HepG2 (cell line): ENCODE data around the gene GALK2. TPM values are rescaled to one million over a fixed set of nuclear protein-coding genes. Genes with fewer than 3 reads are reported as not detected.

ENCODE experiments used
- ATAC-seq: fragments of 200-7000 bp; cut with Tn5 transposase; 3 replicates; pipeline ENCODE4 v1.9.1; 2020; ENCODE audit warnings: mild to moderate bottlenecking, moderate library complexity
- BruUV-seq: library from RNA; stranded (reverse); fragments of 400-500 nt; replicated peaks from 2 replicates; lab custom pipeline; 2021; lab: Mats Ljungman, UMichigan
- CTCF ChIA-PET: fragments of 300-600 bp; formaldehyde crosslinking; extraction: SDS; loops from one replicate; lab custom pipeline; 2021; ENCODE audit warnings: low total read pairs, inconsistent platforms, low intra/inter-chr PET ratio; lab: Yijun Ruan, JAX
- POLR2A ChIA-PET: fragments of 350-600 bp; sonication (Branson Sonifier 250); formaldehyde crosslinking; loops from one replicate; lab custom pipeline; 2020; ENCODE audit warnings: antibody characterized with exemption, inconsistent platforms; lab: Yijun Ruan, JAX
- DNase-seq: peaks from one replicate; pipeline ENCODE4 v3.0.0-alpha.2; 2015; ENCODE audit warnings: low spot score
- FAIRE-seq: peaks from 3 replicates; lab custom pipeline; 2011; peaks lifted over from hg19 to GRCh38; lab: Jason Lieb, UNC
- H2AFZ ChIP-seq: one replicate; pipeline ENCODE4 v1.6.1; 2011; ENCODE audit warnings: low read length, inconsistent platforms
- H3K27ac ChIP-seq: fragments of 300-600 bp; 3 replicates; pipeline ENCODE4 v1.8.0; 2011; ENCODE audit warnings: mixed run types, mild to moderate bottlenecking, mixed read lengths, low read length, inconsistent platforms; ENCODE audit not compliant: insufficient read depth; ENCODE audit errors: extremely low read length
- H3K27me3 ChIP-seq, 2 experiments: fragments of 200-600 bp in 1 of 2; 2 replicates in 1 of 2; 3 replicates in 1 of 2; pipeline versions ENCODE4 v1.6.0 to v1.8.0; 2011; ENCODE audit warnings: low read length in 2 of 2, mild to moderate bottlenecking in 2 of 2, moderate library complexity in 2 of 2, inconsistent platforms in 1 of 2; ENCODE audit not compliant: insufficient read depth in 2 of 2, control insufficient read depth in 1 of 2
- H3K36me3 ChIP-seq, 2 experiments: fragments of 200-600 bp in 1 of 2; replicated peaks in 1 of 2; 2 replicates in 1 of 2; 3 replicates in 1 of 2; pipeline versions ENCODE4 v1.5.1 to v1.8.0; 2011; ENCODE audit warnings: low read length in 2 of 2, inconsistent platforms in 1 of 2; ENCODE audit not compliant: insufficient read depth in 2 of 2, control insufficient read depth in 1 of 2
- H3K4me1 ChIP-seq: 2 replicates; pipeline ENCODE4 v1.5.1; 2012; ENCODE audit warnings: low read length, inconsistent platforms; ENCODE audit not compliant: insufficient read depth
- H3K4me2 ChIP-seq: 2 replicates; pipeline ENCODE4 v1.6.0; 2011; ENCODE audit warnings: low read depth, low read length, inconsistent platforms
- H3K4me3 ChIP-seq, 3 experiments: fragments of 200-600 bp in 1 of 3; sonication (generic), shearing (Covaris generic) in 1 of 3; replicated peaks in 1 of 3; 2 replicates each; pipeline ENCODE4 v1.5.1; 2011 to 2016; ENCODE audit warnings: low read length in 3 of 3, inconsistent platforms in 2 of 3, low read depth in 2 of 3, mild to moderate bottlenecking in 2 of 3, control low read depth in 1 of 3, mixed read lengths in 1 of 3; ENCODE audit not compliant: insufficient read depth in 1 of 3
- H3K79me2 ChIP-seq: one replicate; pipeline ENCODE4 v1.6.1; 2011; ENCODE audit warnings: low read length, inconsistent platforms; ENCODE audit not compliant: insufficient read depth
- H3K9ac ChIP-seq: 2 replicates; pipeline ENCODE4 v1.6.0; 2011; ENCODE audit warnings: mild to moderate bottlenecking, low read depth, low read length, inconsistent platforms; ENCODE audit not compliant: insufficient read depth
- H3K9me3 ChIP-seq: 2 replicates; pipeline ENCODE4 v1.5.1; 2012; ENCODE audit warnings: mild to moderate bottlenecking, low read length
- H4K20me1 ChIP-seq: 2 replicates; pipeline ENCODE4 v1.6.0; 2011; ENCODE audit warnings: inconsistent platforms, mild to moderate bottlenecking, low read length, moderate library complexity; ENCODE audit not compliant: insufficient read depth
- MXD4 ChIP-seq: IDR thresholded peaks from 2 replicates; pipeline ENCODE4 v1.6.1; 2016; ENCODE audit warnings: mild to moderate bottlenecking, missing biosample characterization, missing genetic modification reagents
- SMAD1 ChIP-seq: sonication (generic); formaldehyde crosslinking; IDR thresholded peaks from 2 replicates; pipeline ENCODE4 v1.4.0; 2020; ENCODE audit warnings: missing genetic modification reagents, low read depth, mild to moderate bottlenecking, borderline replicate concordance
- SNAPC2 ChIP-seq: sonication (generic); formaldehyde crosslinking; IDR thresholded peaks from 2 replicates; pipeline ENCODE4 v1.8.1; 2022; ENCODE audit warnings: mild to moderate bottlenecking, missing genetic modification reagents
- TBX2 ChIP-seq: sonication (generic); formaldehyde crosslinking; IDR thresholded peaks from 2 replicates; pipeline ENCODE4 v1.5.0; 2020; ENCODE audit warnings: missing genetic modification reagents, mild to moderate bottlenecking, borderline replicate concordance
- ZNF672 ChIP-seq: sonication (generic); formaldehyde crosslinking; IDR thresholded peaks from 2 replicates; pipeline ENCODE4 v1.8.1; 2022; ENCODE audit warnings: missing genetic modification reagents
- WGBS: methylation state at CpG from one replicate; pipeline ENCODE4 v1.1.6; 2017; ENCODE audit warnings: low lambda C conversion rate; 5-methylcytosine and 5-hydroxymethylcytosine counted together
- in situ Hi-C: cut with HindIII; loops from 2 replicates; pipeline ENCODE4 v1.10.0; 2017; ENCODE audit warnings: low pct_unique_long_range_greater_than_20kb; ENCODE audit not compliant: extremely low pct_ligation_motif_present
- intact Hi-C: fragments of 100-400 bp; cut with micrococcal nuclease; formaldehyde crosslinking; loops from one replicate; pipeline ENCODE4 v1.10.0; 2022; ENCODE audit not compliant: unreplicated experiment
- polyA plus RNA-seq, 8 experiments: library from polyadenylated mRNA; depleted of rRNA in 3 of 8; stranded (reverse) in 7 of 8; unstranded in 1 of 8; fragments of >200 nt; fragmentation: Illumina TruSeq in 4 of 8; extraction: Trizol in 4 of 8; gene quantifications; 2 replicates each; pipeline versions ENCODE4 v1.2.1 to v1.2.3, GENCODE V29; 2011 to 2016; ENCODE audit warnings: low read depth in 4 of 8, missing spikeins in 1 of 8, mixed read lengths in 1 of 8; ENCODE audit not compliant: insufficient read depth in 1 of 8
- total RNA-seq, 5 experiments: library from RNA; depleted of rRNA; stranded (reverse); fragments of >200 nt; fragmentation: Illumina TruSeq; extraction: Trizol; gene quantifications; 2 replicates each; pipeline ENCODE4 v1.2.3, GENCODE V29; 2016; ENCODE audit warnings: low read depth in 1 of 5
- TF ChIP-seq, protein P1 (sequence below): sonication (generic); formaldehyde crosslinking; IDR thresholded peaks from 2 replicates; pipeline ENCODE4 v1.8.0; 2022; ENCODE audit warnings: missing genetic modification reagents, mild to moderate bottlenecking, inconsistent platforms, borderline replicate concordance
- TF ChIP-seq, protein P2 (sequence below): sonication (generic); formaldehyde crosslinking; IDR thresholded peaks from 2 replicates; pipeline ENCODE4 v1.8.1; 2023; ENCODE audit warnings: missing genetic modification reagents, mild to moderate bottlenecking, borderline replicate concordance
- TF ChIP-seq, protein P3 (sequence below): IDR thresholded peaks from 2 replicates; pipeline ENCODE4 v1.6.1; 2016; ENCODE audit warnings: low read depth, missing genetic modification reagents, missing compliant biosample characterization

GALK2 gene
- total and polyA plus RNA-seq, 2 of the 13 experiments (the other 11 are each of a cell fraction or from before 2014, with no cell fraction given), result 17.6 to 32.8 TPM

DNA sequence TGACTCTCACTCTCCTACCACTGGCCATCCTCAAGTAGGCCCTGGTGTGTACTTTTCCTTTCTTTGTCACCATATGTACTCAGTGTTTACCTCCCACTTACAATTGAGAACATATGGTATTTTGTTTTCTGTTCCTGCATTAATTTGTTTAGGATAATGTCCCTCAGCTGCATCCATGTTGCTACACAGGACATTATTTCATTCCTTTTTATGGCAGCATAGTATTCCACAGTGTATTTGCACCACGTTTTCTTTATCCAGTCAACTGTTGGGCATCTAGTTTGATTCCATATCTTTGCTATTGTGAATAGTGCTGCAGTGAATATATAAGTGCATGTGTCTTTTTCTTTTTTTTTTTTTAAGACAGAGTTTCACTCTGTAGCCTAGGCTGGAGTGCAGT is 126.2 kb downstream of the GALK2 start:
- 97% methylated on average over 1 of the region's 1 CpG for WGBS
- DNase-seq, result no peak
- Histone ChIP-seq H3K4me2 (no peak overlapping the region), H3K4me1 (no peaks in the 10 kb centered on the region), H3K4me3 (no peak overlapping the region), H3K27ac (no peak overlapping the region), H3K9ac (no peak overlapping the region), H3K79me2 (no peaks in the 10 kb centered on the region), H3K9me3 (no peaks in the 10 kb centered on the region), H3K36me3 (peaks cover 2 to 5% of the 10 kb centered on the region in 2 experiments; a peak in 3 of 5 replicates), H4K20me1 (no peaks in the 10 kb centered on the region), H2AFZ (no peak overlapping the region), H3K27me3 (no peaks in the 10 kb centered on the region)
- ChIA-PET POLR2A (no interaction called here), CTCF (no interaction called here)
- ATAC-seq, result no peak
- in situ Hi-C loops (no loop called here), intact Hi-C loops (no loop called here)
- FAIRE-seq, result no peak
- BruUV-seq, result no TSS peak
- TF ChIP-seq, protein P1, sequence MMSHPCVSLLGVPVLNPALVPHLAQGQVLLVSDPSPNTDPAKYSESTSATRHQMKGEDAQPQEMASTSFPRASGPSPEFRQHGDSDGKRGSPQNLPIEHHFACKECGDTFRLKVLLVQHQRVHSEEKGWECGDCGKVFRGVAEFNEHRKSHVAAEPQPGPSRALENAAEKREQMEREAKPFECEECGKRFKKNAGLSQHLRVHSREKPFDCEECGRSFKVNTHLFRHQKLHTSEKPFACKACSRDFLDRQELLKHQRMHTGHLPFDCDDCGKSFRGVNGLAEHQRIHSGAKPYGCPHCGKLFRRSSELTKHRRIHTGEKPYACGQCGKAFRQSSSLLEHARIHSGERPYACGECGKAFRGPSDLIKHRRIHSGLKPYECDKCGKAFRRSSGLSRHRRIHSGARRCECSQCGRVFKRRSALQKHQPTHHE, result no peak
- no peak for TF ChIP-seq TBX2 (CRISPR knock-in tag)
- no peak for TF ChIP-seq ZNF672
- TF ChIP-seq, protein P2, sequence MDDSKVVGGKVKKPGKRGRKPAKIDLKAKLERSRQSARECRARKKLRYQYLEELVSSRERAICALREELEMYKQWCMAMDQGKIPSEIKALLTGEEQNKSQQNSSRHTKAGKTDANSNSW (CRISPR knock-in tag), result no peak
- TF ChIP-seq MXD4 (CRISPR knock-in tag), result no peak
- no peak for TF ChIP-seq SMAD1 (CRISPR knock-in tag)
- TF ChIP-seq, protein P3, sequence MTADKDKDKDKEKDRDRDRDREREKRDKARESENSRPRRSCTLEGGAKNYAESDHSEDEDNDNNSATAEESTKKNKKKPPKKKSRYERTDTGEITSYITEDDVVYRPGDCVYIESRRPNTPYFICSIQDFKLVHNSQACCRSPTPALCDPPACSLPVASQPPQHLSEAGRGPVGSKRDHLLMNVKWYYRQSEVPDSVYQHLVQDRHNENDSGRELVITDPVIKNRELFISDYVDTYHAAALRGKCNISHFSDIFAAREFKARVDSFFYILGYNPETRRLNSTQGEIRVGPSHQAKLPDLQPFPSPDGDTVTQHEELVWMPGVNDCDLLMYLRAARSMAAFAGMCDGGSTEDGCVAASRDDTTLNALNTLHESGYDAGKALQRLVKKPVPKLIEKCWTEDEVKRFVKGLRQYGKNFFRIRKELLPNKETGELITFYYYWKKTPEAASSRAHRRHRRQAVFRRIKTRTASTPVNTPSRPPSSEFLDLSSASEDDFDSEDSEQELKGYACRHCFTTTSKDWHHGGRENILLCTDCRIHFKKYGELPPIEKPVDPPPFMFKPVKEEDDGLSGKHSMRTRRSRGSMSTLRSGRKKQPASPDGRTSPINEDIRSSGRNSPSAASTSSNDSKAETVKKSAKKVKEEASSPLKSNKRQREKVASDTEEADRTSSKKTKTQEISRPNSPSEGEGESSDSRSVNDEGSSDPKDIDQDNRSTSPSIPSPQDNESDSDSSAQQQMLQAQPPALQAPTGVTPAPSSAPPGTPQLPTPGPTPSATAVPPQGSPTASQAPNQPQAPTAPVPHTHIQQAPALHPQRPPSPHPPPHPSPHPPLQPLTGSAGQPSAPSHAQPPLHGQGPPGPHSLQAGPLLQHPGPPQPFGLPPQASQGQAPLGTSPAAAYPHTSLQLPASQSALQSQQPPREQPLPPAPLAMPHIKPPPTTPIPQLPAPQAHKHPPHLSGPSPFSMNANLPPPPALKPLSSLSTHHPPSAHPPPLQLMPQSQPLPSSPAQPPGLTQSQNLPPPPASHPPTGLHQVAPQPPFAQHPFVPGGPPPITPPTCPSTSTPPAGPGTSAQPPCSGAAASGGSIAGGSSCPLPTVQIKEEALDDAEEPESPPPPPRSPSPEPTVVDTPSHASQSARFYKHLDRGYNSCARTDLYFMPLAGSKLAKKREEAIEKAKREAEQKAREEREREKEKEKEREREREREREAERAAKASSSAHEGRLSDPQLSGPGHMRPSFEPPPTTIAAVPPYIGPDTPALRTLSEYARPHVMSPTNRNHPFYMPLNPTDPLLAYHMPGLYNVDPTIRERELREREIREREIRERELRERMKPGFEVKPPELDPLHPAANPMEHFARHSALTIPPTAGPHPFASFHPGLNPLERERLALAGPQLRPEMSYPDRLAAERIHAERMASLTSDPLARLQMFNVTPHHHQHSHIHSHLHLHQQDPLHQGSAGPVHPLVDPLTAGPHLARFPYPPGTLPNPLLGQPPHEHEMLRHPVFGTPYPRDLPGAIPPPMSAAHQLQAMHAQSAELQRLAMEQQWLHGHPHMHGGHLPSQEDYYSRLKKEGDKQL (CRISPR knock-in tag), result no peak
- no peak for TF ChIP-seq SNAPC2 (CRISPR knock-in tag)
